Astrocyte of the cerebellum (primary cell): ENCODE results near the gene FBXL17.

Experiments used
- DNase-seq: peaks from one replicate; pipeline ENCODE4 v3.0.0-alpha.2; 2011; ENCODE audit warnings: low read depth
- H3K4me3 ChIP-seq: 2 replicates; pipeline ENCODE4 v1.5.1; 2011; ENCODE audit warnings: mild to moderate bottlenecking, low read depth, low read length, moderate library complexity
- in situ Hi-C: cut with HindIII; loops from 2 replicates; pipeline ENCODE4 v1.10.0; 2017; ENCODE audit warnings: low sequenced_read_pairs
- TF ChIP-seq, protein P1 (sequence below): IDR thresholded peaks from 2 replicates; pipeline ENCODE4 v1.5.1; 2012; ENCODE audit warnings: low read length, low read depth, moderate library complexity, mild to moderate bottlenecking; ENCODE audit errors: missing control alignments

Gene FBXL17

DNA sequence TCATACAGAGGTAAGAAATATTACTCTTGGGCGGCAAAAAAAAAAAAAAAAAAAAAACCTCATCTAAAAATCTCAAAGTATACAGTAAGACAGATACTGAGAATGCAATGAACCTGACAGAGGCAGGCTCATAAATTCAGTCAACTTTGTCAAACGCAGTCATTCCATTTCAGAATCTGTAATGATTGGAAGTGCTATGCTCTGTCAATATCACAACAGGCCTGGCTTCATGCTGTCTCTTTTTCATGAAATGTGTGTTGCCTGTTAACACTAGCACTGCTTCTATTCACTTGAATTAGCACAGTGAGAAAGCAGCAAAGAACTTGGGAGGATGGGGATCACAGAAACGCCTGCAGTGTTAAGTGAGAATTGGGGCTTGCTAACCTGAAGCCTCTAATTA lies 510.9 kb downstream of the FBXL17 start:
- no peak overlapping the region for H3K4me3 ChIP-seq
- DNase-seq, result no peak
- TF ChIP-seq, protein P1, sequence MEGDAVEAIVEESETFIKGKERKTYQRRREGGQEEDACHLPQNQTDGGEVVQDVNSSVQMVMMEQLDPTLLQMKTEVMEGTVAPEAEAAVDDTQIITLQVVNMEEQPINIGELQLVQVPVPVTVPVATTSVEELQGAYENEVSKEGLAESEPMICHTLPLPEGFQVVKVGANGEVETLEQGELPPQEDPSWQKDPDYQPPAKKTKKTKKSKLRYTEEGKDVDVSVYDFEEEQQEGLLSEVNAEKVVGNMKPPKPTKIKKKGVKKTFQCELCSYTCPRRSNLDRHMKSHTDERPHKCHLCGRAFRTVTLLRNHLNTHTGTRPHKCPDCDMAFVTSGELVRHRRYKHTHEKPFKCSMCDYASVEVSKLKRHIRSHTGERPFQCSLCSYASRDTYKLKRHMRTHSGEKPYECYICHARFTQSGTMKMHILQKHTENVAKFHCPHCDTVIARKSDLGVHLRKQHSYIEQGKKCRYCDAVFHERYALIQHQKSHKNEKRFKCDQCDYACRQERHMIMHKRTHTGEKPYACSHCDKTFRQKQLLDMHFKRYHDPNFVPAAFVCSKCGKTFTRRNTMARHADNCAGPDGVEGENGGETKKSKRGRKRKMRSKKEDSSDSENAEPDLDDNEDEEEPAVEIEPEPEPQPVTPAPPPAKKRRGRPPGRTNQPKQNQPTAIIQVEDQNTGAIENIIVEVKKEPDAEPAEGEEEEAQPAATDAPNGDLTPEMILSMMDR, result no peak
- in situ Hi-C loops, result no loop called here

DNA sequence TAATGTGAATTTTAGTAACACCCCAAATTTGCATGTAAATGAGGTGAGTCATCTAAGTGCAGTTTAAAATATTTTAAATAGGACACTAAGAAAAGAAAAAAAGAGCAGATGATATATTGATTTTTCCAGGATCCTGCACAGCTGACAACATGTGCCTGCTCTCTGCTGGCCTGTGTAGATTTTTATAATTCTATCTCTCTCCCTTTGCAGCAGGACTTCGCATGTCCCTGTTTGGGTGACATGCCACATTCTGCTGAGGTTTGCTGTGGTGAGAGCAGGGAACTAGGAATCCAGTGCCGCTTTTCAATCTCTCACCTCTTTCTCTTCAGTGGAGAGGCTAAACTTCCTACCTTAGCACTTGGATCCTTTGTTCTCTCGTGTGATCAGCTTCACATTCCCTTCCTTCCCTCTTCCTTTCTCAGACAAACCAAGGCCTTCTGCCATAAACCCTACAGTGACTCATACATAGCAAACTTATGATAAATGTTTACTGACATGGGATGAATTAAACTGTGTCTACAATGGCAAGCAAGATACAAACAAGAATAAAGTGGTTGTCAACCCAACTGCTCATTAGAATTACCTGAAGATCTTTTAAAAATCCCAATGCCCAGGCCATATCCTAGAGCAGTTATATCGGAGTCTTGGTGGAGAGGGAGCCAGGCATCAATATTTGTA lies 512.3 kb downstream of the FBXL17 start:
- DNase-seq, result peak; percentile 51
- no peak overlapping the region for H3K4me3 ChIP-seq
- in situ Hi-C loops, result no loop called here
- TF ChIP-seq, protein P1, result no peak

DNA sequence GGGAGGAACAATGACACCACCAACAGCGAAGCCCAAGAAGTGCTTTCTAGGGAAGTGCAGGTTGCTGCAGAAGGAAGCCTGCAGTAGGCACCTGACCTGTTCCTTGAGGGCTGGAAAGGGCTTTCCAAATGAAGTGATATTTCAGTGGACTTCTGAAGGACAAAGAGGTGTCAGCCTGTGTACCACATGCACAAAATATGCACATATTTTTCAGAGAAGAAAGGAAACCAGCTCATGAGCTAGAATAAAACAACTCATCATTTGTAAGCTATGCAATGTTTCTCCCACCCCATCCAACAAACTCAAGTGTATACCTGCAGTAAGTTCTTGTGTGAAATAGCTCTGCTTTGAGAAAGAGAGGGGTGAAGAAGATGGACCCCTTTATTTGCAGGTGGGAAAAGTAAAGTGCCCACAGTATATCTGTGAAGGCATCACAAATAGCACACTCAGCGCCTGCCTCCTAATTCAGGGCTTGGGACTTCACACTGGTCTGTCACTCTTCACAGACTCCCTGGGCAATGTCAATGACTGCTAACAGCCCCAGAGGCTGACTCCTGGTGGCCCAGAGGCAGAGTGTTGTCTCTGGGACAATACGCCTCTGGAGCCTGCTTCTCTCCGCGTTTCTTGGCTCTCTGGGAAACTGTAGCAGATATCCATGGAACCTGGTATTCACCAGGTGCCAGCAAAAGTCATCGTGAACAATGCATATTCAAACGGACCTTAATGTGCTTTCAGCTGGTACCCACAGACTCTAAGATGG lies 513.1 kb downstream of the FBXL17 start:
- TF ChIP-seq, protein P1, result no peak
- no peak overlapping the region for H3K4me3 ChIP-seq
- in situ Hi-C loops, result no loop called here
- DNase-seq, result no peak

DNA sequence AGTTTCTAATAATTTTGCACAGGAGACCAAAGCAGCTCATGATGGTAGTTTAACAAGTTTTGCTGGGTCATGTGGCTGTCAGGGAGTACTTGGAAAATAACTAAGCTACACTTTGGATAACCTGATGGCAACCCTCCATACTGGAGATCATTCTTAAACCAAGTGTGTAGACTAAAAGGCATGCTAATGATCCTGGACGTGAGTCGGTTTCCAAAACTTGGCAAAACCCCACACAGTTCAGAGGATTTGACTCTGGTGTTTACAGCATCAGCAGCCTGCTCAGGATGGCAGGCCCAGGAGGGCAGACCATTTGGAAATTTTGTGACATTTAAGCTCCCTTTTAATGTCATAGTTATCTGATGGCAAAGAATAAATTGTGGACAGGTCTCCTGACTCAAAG lies 514.6 kb downstream of the FBXL17 start:
- in situ Hi-C loops, result no loop called here
- no peak for DNase-seq
- TF ChIP-seq, protein P1, result no peak
- H3K4me3 ChIP-seq, result no peak overlapping the region

DNA sequence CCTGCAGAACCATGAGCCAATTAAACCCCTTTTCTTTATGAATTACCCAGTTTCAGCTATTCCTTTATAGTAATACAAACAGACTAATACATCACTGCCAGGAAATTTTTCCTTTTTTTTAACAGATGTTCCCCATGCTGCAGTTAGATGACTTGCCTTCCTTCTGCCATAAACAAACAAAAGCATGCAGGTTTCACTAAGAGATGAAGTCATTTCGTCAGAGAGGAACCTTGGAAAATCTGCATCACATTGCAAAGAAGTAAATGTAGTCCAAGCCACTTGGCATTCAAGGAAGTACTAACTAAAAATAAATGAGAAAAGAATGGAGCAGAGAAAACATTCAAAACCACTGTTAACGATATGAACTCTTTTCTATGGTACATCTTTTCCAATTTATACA lies 517.1 kb downstream of the FBXL17 start:
- no peak overlapping the region for H3K4me3 ChIP-seq
- TF ChIP-seq, protein P1, result no peak
- in situ Hi-C loops, result no loop called here
- peak; percentile 24 for DNase-seq

DNA sequence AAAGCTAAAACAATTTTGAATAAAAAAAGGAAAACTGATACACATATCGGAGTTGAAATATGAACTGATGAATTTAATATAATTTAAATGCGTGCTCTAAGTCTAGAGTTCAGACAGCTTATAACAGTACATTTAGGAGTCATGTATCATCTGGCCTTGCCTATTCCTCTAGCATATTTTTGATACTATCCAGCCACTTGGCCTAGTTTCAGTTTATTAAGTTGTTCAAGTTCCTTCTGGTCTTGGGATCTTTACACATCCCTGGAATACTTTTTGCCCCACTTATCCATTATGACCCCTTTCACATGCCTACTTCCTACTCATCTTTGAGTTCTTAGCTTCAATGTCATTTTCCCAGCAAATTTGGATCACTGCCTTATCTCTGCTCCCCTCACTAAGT lies 518.8 kb downstream of the FBXL17 start:
- no peak overlapping the region for H3K4me3 ChIP-seq
- no peak for DNase-seq
- TF ChIP-seq, protein P1, result no peak
- in situ Hi-C loops, result no loop called here
